SH-SY5Y (cell line): ENCODE results near the gene SLC36A4.

Experiments
- GATA2 ChIP-seq: IDR thresholded peaks from 2 replicates; pipeline ENCODE4 v1.6.1; 2011; ENCODE audit warnings: mild to moderate bottlenecking, low read depth, low read length
- GATA3 ChIP-seq: IDR thresholded peaks from 2 replicates; pipeline ENCODE4 v1.6.1; 2011; ENCODE audit warnings: low read depth, mild to moderate bottlenecking, low read length, moderate library complexity

GRCh38 chr11:93116641-93117441 lies 81.0 kb downstream of the SLC36A4 start:
- TF ChIP-seq GATA3 (no peak), GATA2 (no peak)
